COLO668 (cell line): Measurements from ENCODE around the gene BCR.

ENCODE experiments used
- DNase-seq: peaks from one replicate; lab custom pipeline; 2025; ENCODE audit not compliant: unreplicated experiment; lab: John Stamatoyannopoulos, UW

Gene BCR

GRCh38 chr22:23272834-23273233 lies 92.5 kb downstream of the BCR start:
- DNase-seq, result no peak

GRCh38 chr22:23273445-23274145 lies 93.3 kb downstream of the BCR start:
- no peak for DNase-seq

GRCh38 chr22:23274146-23274526 lies 93.8 kb downstream of the BCR start:
- DNase-seq, result no peak

- DNase-seq, result no peak
These were observed 94.8 kb downstream of the BCR start for GRCh38 chr22:23274891-23275694.

GRCh38 chr22:23275751-23276150 lies 95.4 kb downstream of the BCR start:
- DNase-seq, result no peak

DNA sequence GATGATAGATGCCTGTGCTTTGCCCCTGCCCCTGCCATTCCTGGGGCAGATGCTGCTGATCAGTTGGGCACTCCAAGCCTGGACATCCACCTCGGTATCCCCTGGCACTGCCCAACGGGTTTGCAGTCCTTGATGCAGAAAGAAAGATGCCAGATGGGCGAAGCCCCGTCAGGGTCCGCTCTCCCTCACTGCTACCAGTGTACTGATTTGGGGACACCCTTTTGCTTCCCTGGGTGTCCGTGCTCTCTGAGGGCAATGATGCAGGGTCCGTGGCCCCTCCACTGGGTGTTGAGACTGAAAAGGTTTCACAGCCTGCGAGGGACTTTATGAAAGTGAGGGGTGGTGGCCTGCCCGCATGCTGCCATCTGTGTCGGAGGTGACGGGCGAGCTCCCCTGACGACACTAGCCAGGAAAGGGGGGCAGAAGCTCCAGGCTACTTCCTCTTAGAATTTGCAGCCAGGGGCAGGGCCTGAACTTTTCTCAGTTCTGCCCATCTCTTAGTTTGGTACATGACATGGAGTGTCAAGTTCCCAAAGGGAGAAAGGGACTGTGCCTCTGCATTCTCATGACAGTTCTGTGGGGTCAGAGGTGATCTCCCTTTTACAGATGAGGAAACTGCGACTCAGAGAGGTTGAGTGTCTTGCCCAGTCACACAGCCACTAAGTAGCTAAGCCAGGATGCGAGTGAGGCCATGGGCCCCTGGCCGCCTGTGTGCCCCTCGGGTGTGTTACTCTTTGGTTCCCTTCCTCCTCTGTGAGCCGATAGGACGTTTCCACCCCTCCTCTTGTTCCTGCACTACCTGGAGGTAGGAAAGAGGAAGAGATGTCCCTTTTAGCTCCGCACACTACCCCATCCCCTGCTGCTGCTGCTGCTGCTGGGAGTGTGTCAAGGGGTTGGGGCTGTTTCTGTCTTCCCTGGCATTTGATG lies 96.6 kb downstream of the BCR start:
- no peak for DNase-seq

GRCh38 chr22:23277583-23278295 lies 97.4 kb downstream of the BCR start:
- no peak for DNase-seq

DNA sequence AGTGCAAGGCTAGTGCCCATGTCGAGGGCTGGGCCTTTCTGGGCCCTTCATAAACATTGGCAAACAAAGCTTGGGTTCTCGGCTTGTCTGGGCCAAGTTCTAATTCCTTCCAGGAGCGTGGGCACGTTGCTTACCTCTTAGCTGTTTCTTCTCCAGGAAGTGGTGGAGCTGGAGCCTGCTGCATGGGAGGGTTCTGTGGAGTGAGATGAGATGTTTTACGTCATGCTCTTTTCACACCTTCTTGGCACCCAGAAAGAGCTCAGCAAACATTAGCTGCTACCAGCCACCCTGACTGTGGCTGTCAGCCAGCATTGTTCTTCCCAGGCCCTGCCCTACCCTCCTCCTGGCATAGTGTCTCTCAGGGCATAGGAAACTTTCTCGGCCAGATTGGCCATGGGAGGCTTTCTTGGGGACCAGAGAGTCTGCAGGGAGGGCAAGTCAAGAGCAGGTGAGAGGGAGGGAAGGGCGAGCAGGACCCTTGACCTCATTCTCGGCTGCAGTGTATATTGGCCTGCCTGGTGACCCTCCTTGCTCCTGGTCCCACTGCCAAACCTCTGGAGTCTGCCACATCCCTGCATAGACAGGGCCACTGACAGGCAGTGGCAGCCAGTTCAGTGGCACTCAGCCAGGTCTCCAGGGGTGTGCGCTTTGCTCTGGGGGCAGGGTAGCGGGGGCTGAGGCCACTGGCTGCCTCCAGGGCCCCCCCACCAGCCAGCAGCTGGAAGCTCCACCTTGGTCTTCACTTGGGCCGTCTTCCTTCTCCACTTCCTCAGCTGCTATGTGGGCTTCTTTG lies 98.8 kb downstream of the BCR start:
- DNase-seq, result no peak

GRCh38 chr22:23279781-23280180 lies 99.5 kb downstream of the BCR start:
- DNase-seq, result no peak

DNA sequence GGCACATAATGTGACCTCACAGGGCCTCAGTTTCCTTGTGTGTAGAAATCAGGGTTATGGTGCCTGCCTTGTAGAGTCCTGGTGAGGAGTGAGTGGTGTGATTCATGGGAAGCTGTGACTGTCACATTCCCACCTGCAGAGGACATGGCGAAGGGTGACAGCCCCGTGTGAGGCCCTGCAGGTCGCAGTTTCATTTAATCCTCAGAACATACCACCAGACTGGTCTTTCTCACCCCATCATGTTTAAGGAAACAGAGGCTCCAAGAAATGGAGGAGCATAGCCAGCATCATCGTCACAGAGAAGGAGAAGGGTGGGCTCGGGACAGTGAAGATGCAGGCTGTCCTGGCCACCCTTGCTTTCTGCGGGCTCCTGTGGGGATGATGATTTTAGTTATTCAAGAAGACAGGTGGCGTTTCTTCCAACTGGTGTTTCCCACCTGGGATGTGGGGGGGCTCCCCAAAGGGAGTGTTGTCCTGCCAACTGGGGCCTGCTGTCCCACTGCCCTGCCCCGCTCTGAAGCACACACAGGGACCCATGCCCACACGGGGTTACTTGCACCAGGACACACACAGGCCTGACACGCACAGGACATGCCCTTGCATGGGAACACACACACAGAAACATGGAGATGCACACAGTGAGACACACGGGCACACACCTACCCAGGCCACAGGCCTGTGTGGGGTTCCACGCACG lies 100.2 kb downstream of the BCR start:
- no peak for DNase-seq

DNA sequence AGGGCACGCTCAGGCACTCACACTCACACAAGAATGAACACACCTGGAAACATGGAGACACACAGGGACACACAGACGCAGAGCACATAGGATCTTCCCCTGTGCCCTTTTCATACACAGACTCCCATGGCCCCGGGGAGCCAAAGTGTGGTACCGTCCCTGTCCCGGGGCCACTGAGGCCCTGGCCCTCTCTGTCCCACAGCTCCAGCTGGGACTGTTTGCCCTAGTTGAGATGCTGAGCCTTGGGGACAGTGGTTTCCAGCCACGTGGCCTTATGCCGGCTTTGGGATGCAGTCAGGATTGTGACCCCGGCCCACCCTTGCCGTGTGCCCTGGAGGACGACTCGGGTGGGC lies 100.7 kb downstream of the BCR start:
- DNase-seq, result no peak

DNA sequence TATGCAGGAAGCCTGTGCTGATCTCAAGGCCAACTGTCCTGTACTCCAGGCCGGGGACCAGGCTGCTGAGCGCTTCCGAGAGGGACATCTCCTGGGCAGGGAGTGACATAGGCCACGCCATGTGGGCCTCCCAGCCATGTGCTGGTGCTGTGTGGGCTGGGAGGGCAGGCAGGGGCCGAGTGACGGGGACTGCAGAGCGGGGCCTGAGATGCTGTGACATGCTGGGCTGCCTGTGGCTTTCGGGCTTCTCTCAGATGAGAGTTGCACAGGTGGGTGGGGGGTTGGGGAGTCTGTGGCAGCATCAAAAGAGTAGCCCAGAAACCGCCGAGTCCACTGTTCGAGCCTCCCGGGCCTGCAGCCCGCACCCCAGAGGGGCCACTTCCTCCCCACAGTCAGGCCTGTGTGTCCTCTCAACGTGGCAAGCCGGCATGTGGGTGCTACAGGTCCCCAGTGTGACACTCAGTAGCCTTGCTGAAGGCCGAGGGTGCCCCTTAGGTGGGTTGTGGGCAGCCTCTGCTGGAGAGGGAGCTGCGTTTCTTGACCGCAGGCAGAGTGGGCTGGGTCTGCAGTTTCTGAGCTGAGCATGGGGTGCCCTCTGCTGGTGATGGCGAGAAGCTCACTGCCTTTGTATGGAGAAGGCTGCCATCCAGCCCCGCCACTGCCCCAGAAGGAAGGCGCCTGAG lies 101.2 kb downstream of the BCR start:
- peak; percentile 79 for DNase-seq

GRCh38 chr22:23282089-23282501 lies 101.8 kb downstream of the BCR start:
- DNase-seq, result peak; percentile 31

GRCh38 chr22:23282516-23282915 lies 102.2 kb downstream of the BCR start:
- no peak for DNase-seq

DNA sequence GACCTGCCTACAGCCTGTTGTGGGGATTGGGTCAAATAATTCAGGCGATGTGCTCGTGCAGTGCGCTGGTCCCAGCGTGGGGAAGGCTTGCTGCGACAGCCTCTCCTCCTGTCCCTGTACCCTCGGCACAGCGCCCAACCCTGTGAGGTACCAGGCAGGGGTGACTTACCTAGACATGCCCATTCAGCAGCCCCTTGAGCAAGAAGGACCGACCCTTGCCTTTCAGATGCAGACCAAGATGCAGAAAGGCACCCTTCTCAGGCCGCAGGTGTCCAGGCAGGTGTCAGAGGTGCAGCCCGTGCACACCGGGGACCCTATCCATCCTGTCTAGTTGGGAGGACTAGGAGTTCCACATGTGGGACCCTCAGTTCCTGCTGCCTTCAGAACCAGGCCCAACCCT lies 102.7 kb downstream of the BCR start:
- no peak for DNase-seq

DNA sequence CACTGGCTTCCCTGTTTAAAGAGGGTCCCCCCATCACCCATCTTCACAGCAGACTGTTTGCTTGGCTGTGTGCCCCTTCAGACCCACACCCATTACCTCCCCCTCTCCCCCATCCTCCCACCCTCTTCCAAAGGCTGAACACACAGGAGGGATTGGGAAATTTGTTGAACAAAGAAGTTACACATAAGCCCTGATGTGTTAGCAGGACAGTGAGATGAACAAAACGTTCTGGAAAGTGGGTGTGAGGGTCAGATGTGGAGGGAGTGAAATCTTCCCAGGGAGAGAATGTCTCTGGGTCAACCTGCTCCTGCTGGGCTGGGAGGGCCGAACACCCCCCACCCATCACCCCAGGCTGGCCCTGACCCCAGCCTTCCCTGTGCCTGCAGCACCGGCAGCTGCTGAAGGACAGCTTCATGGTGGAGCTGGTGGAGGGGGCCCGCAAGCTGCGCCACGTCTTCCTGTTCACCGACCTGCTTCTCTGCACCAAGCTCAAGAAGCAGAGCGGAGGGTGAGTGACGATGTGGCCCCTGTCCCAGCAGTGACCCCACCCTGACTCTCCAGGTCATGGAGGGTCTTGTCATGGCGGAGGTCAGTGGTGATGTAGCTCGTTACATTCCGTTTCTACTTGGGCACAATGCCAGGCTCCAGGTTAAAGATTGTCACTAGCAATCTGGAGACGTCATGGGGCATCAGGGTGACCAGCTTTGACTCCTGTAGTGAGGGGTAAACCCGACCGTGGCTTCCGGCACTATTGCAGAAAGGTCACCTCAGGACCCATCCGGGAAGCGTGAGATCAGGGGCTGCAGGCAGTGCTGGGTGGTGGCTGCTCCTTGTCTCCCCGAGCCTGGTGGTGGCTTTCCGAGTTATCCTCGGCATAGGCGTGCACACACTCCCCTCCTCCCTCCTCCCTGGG lies 103.5 kb downstream of the BCR start:
- DNase-seq, result no peak

- DNase-seq, result no peak
These were observed 104.3 kb downstream of the BCR start for GRCh38 chr22:23284504-23285033.

DNA sequence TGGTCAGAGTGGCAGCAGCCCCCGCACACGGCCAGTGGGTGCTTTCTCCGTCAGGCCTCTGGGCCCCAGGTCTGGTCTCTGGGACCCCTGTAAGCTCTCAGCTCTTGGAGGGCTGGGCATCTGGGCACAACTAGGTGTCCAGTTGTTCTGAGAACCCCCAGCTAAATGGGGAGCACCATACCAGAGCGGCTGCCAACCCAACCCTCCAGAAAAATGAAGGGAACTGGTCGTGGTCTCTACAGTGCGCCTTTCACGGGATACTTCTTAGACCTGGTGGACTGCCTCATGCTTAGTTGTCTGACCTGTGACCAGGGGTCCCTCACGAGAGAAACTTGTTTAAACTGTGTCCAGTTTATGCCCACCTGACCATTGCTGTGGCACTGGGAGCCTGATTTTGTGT lies 104.9 kb downstream of the BCR start:
- DNase-seq, result no peak
